ENCODE data around the gene DGKZ.

DGKZ gene

GRCh38 chr11:46356924-46357482 lies 9.7 kb downstream of the DGKZ start:
- Histone ChIP-seq H3K4me3 (replicated peaks; ENCODE audit: insufficient read depth, low read length) (peak overlapping the region; percentile 23), H3K27me3 (ENCODE audit: insufficient read depth, poor library complexity, severe bottlenecking) (no peaks in the 10 kb centered on the region), H3K27ac (replicated peaks) (peak overlapping the region; percentile 84)
- no peak for TF ChIP-seq CTCF (IDR thresholded peaks at IDR 0.05; ENCODE audit: insufficient read depth, low read length)
- TF ChIP-seq GABPA (IDR thresholded peaks at IDR 0.05; ENCODE audit: low read depth), result 0 out of 2 replicates have a peak, but pooled peaks have one; percentile 6
- DNase-seq (ENCODE audit: low read depth in 1 of 2, low spot score in 1 of 2), result peak; percentile 86 to 92

GRCh38 chr11:46357483-46357936 lies 10.2 kb downstream of the DGKZ start:
- Histone ChIP-seq H3K4me3 (replicated peaks; ENCODE audit: insufficient read depth, low read length) (peak overlapping the region; percentile 23), H3K27ac (replicated peaks) (peak overlapping the region; percentile 84), H3K27me3 (ENCODE audit: insufficient read depth, poor library complexity, severe bottlenecking) (no peaks in the 10 kb centered on the region)
- peak; percentile 66 for TF ChIP-seq POLR2AphosphoS5 (IDR thresholded peaks at IDR 0.05; ENCODE audit: low read depth)
- 0 out of 2 replicates have a peak, but pooled peaks have one; percentile 64 for TF ChIP-seq SPI1 (IDR thresholded peaks at IDR 0.05; ENCODE audit: borderline replicate concordance, low read depth)
- TF ChIP-seq GABPA (IDR thresholded peaks at IDR 0.05; ENCODE audit: low read depth), result no peak
- TF ChIP-seq CTCF (IDR thresholded peaks at IDR 0.05; ENCODE audit: insufficient read depth, low read length), result no peak
- DNase-seq (ENCODE audit: low read depth in 1 of 2, low spot score in 1 of 2), result peak; percentile 88 to 89

- Histone ChIP-seq H3K4me3 (replicated peaks; ENCODE audit: insufficient read depth, low read length) (no peak overlapping the region), H3K27me3 (ENCODE audit: insufficient read depth, poor library complexity, severe bottlenecking) (no peaks in the 10 kb centered on the region), H3K27ac (replicated peaks) (peak overlapping the region; percentile 97; the same call in 1 of the 2 replicates)
- TF ChIP-seq SPI1 (IDR thresholded peaks at IDR 0.05; ENCODE audit: borderline replicate concordance, low read depth), result no peak
- TF ChIP-seq CTCF (IDR thresholded peaks at IDR 0.05; ENCODE audit: insufficient read depth, low read length), result no peak
- no peak for TF ChIP-seq REST (IDR thresholded peaks at IDR 0.05; ENCODE audit: insufficient replicate concordance, low read depth)
- TF ChIP-seq GABPA (IDR thresholded peaks at IDR 0.05; ENCODE audit: low read depth), result no peak
- TF ChIP-seq POLR2AphosphoS5 (IDR thresholded peaks at IDR 0.05; ENCODE audit: low read depth), result no peak
- DNase-seq (ENCODE audit: low read depth in 1 of 2, low spot score in 1 of 2), result no peak
Observed at GRCh38 chr11:46359953-46360352, 12.7 kb downstream of the DGKZ start.

- DNase-seq (ENCODE audit: low read depth in 1 of 2, low spot score in 1 of 2), result peak in 1 of 2 experiments; percentile 81
- Histone ChIP-seq H3K27me3 (ENCODE audit: insufficient read depth, poor library complexity, severe bottlenecking) (no peaks in the 10 kb centered on the region), H3K27ac (replicated peaks) (peak overlapping the region; percentile 97), H3K4me3 (replicated peaks; ENCODE audit: insufficient read depth, low read length) (peak overlapping the region; percentile 59)
- TF ChIP-seq GABPA (IDR thresholded peaks at IDR 0.05; ENCODE audit: low read depth), result no peak
- no peak for TF ChIP-seq CTCF (IDR thresholded peaks at IDR 0.05; ENCODE audit: insufficient read depth, low read length)
- no peak for TF ChIP-seq SPI1 (IDR thresholded peaks at IDR 0.05; ENCODE audit: borderline replicate concordance, low read depth)
- no peak for TF ChIP-seq REST (IDR thresholded peaks at IDR 0.05; ENCODE audit: insufficient replicate concordance, low read depth)
Observed at GRCh38 chr11:46360878-46361277, 13.6 kb downstream of the DGKZ start.

Data from HL-60 (cell line).